ENCODE measurements around the gene SLC4A11. TPM values are rescaled to one million over a fixed set of nuclear protein-coding genes. Genes with fewer than 3 reads are reported as not detected.

The SLC4A11 gene
- total and polyA plus RNA-seq, 2 experiments from 2014 or later = 14.8 to 17.1 TPM

DNA sequence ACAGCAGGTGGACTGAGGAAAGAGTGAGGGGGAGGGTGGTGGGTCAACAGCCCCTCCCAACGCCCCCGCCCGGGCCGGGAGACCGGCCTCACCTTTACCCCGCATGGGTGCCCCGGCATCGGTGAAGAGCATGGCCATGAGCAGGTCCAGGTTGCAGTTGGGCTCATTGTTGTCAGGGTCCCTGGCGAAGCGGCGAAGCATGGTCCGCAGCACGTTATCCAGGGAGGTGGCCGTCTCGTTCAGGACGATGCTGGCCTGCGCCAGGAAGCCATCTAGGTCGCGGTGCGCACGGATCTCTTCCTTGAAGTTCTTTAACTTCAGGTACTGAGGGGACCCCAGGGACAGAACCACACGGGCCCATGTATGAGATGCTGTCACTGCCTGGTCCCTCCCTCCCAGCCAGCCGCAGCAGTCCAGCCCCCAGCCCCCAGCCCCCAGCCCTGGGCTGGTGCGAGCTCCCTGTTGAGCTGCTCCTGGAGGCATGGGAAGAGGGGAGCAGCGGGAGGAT is 4.9 kb downstream of the SLC4A11 start:
- H3K27me3 Mint-ChIP-seq (ENCODE audit: insufficient read depth, low read depth, poor library complexity) = peaks cover 29% of the 10 kb centered on the region
- H3K27ac Mint-ChIP-seq = no peak overlapping the region
- H3K27me3 ChIP-seq (ENCODE audit: insufficient read depth) = peaks cover 20% of the 10 kb centered on the region
- no peak overlapping the region for H3K27ac ChIP-seq (ENCODE audit: low read depth)
- no peak for TF ChIP-seq ZNF114 (CRISPR knock-in tag; IDR thresholded peaks at IDR 0.05)
- no peak for TF ChIP-seq ZNF331 (CRISPR knock-in tag; IDR thresholded peaks at IDR 0.05; ENCODE audit: low read depth)
- TF ChIP-seq ZNF462 (CRISPR knock-in tag; IDR thresholded peaks at IDR 0.05) = no peak
- TF ChIP-seq CREB1 (CRISPR knock-in tag; IDR thresholded peaks at IDR 0.05; ENCODE audit: low read depth) = no peak
- TF ChIP-seq EZH2phosphoT487 (IDR thresholded peaks at IDR 0.05; ENCODE audit: unreplicated experiment) = no peak
- no peak for TF ChIP-seq JUNB (IDR thresholded peaks at IDR 0.05; ENCODE audit: unreplicated experiment)
- H3K4me3 ChIP-seq = no peak overlapping the region
- H3K9me2 ChIP-seq (ENCODE audit: insufficient read depth) = no peaks in the 10 kb centered on the region
- DNase-seq (ENCODE audit: low spot score) = no peak
- H3K4me3 Mint-ChIP-seq = no peak overlapping the region
- H3K9me3 Mint-ChIP-seq = no peaks in the 10 kb centered on the region
- H3K36me3 ChIP-seq (ENCODE audit: insufficient read depth) = no peaks in the 10 kb centered on the region
- H3K4me2 ChIP-seq = no peak overlapping the region
- H3K4me1 Mint-ChIP-seq = peaks cover 9% of the 10 kb centered on the region; the same call in 2 of the 3 replicates
- no peaks in the 10 kb centered on the region; the same call in 1 of the 2 replicates for H3K4me1 ChIP-seq (ENCODE audit: insufficient read depth)
- no peak overlapping the region for H2AFZ ChIP-seq
- H3K79me2 ChIP-seq (replicated peaks; ENCODE audit: insufficient read depth) = no peaks in the 10 kb centered on the region
- H3F3A ChIP-seq (replicated peaks; ENCODE audit: low read depth) = no peaks in the 10 kb centered on the region
- no peaks in the 10 kb centered on the region for H4K20me1 ChIP-seq (replicated peaks; ENCODE audit: insufficient read depth)
- peaks cover 7% of the 10 kb centered on the region; the same call in 1 of the 3 replicates for H3K36me3 Mint-ChIP-seq (ENCODE audit: low read depth)
- ATAC-seq = no peak

All from GM23338 (cell line).